GM23338 (cell line): ENCODE measurements around the gene VTCN1. TPM values are rescaled to one million over a fixed set of nuclear protein-coding genes. Genes with fewer than 3 reads are reported as not detected.

Experiments used
- ATAC-seq: fragments of 200-7000 bp; cut with Tn5 transposase; 3 replicates; pipeline ENCODE4 v1.9.1; 2020
- DNase-seq: peaks from one replicate; pipeline ENCODE4 v3.0.0-alpha.2; 2015; ENCODE audit warnings: low spot score
- H2AFZ ChIP-seq: fragments of 200-600 bp; sonication (generic); 2 replicates; pipeline ENCODE4 v1.8.0; 2016; ENCODE audit warnings: antibody characterized with exemption, mild to moderate bottlenecking, moderate library complexity
- H3F3A ChIP-seq: fragments of 200-600 bp; sonication (generic); replicated peaks from 2 replicates; pipeline ENCODE4 v1.8.0; 2017; ENCODE audit warnings: antibody characterized with exemption, mixed run types, low read depth
- H3K27ac ChIP-seq: fragments of 200-600 bp; sonication (generic); 2 replicates; pipeline ENCODE4 v1.6.1; 2016; ENCODE audit warnings: low read depth
- H3K27me3 ChIP-seq: fragments of 200-600 bp; sonication (generic); 2 replicates; pipeline ENCODE4 v1.8.0; 2016; ENCODE audit warnings: mild to moderate bottlenecking, mixed run types, moderate library complexity; ENCODE audit not compliant: insufficient read depth
- H3K36me3 ChIP-seq: fragments of 200-600 bp; sonication (generic); 2 replicates; pipeline ENCODE4 v1.8.0; 2016; ENCODE audit warnings: mild to moderate bottlenecking; ENCODE audit not compliant: insufficient read depth
- H3K4me1 ChIP-seq: fragments of 200-600 bp; sonication (generic); 2 replicates; pipeline ENCODE4 v1.8.0; 2016; ENCODE audit warnings: mild to moderate bottlenecking, moderate library complexity; ENCODE audit not compliant: insufficient read depth
- H3K4me2 ChIP-seq: fragments of 200-600 bp; sonication (generic); 2 replicates; pipeline ENCODE4 v1.7.1; 2017; ENCODE audit warnings: mixed run types
- H3K4me3 ChIP-seq: fragments of 200-600 bp; sonication (generic); 2 replicates; pipeline ENCODE4 v1.6.1; 2016; ENCODE audit warnings: mixed run types
- H3K79me2 ChIP-seq: fragments of 200-600 bp; sonication (generic); replicated peaks from 2 replicates; pipeline ENCODE4 v1.8.0; 2017; ENCODE audit warnings: mild to moderate bottlenecking; ENCODE audit not compliant: insufficient read depth
- H3K9me2 ChIP-seq: fragments of 200-600 bp; sonication (generic); 2 replicates; pipeline ENCODE4 v1.8.0; 2017; ENCODE audit not compliant: insufficient read depth
- H4K20me1 ChIP-seq: fragments of 200-600 bp; sonication (generic); replicated peaks from 2 replicates; pipeline ENCODE4 v1.8.0; 2017; ENCODE audit warnings: mild to moderate bottlenecking; ENCODE audit not compliant: insufficient read depth
- H3K27ac Mint-ChIP-seq: 2 replicates; pipeline ENCODE4 v1.8.0; 2020; ENCODE audit warnings: inconsistent platforms, mild to moderate bottlenecking, moderate library complexity, mixed read lengths
- H3K27me3 Mint-ChIP-seq: 3 replicates; pipeline ENCODE4 v1.8.0; 2022; ENCODE audit warnings: low read depth, mild to moderate bottlenecking, moderate library complexity, mixed read lengths, inconsistent platforms; ENCODE audit not compliant: insufficient read depth, poor library complexity
- H3K36me3 Mint-ChIP-seq: 3 replicates; pipeline ENCODE4 v1.8.0; 2021; ENCODE audit warnings: low read depth, mild to moderate bottlenecking, inconsistent platforms, moderate library complexity, mixed read lengths
- H3K4me1 Mint-ChIP-seq: 3 replicates; pipeline ENCODE4 v1.8.0; 2020; ENCODE audit warnings: mild to moderate bottlenecking, inconsistent platforms, mixed read lengths
- H3K4me3 Mint-ChIP-seq: 3 replicates; pipeline ENCODE4 v1.8.0; 2021; ENCODE audit warnings: moderate library complexity, mild to moderate bottlenecking, inconsistent platforms, mixed read lengths
- H3K9me3 Mint-ChIP-seq: 3 replicates; pipeline ENCODE4 v1.8.0; 2020; ENCODE audit warnings: moderate library complexity, mild to moderate bottlenecking, inconsistent platforms, mixed read lengths
- CREB1 ChIP-seq: fragments of 250-450 bp; sonication (Bioruptor Pico); IDR thresholded peaks from 2 replicates; pipeline ENCODE4 v1.5.0; 2020; ENCODE audit warnings: low read depth, mild to moderate bottlenecking, moderate library complexity
- CTCF ChIP-seq, 2 experiments: fragments of 200-600 bp in 1 of 2; sonication (generic) in 1 of 2; conservative IDR thresholded peaks; 2 replicates each; pipeline versions ENCODE4 v1.5.1 to v1.6.1; 2016 to 2017; ENCODE audit warnings: antibody characterized with exemption in 2 of 2, low read depth in 2 of 2, mild to moderate bottlenecking in 2 of 2, moderate library complexity in 1 of 2
- ETS1 ChIP-seq: IDR thresholded peaks from 2 replicates; pipeline ENCODE4 v1.6.1; 2016; ENCODE audit warnings: antibody characterized with exemption
- EZH2 ChIP-seq: fragments of 200-600 bp; sonication (generic); IDR thresholded peaks from one replicate; pipeline ENCODE4 v1.8.0; 2017; ENCODE audit warnings: antibody characterized with exemption, mild to moderate bottlenecking, low read depth; ENCODE audit not compliant: unreplicated experiment
- EZH2phosphoT487 ChIP-seq: fragments of 200-600 bp; sonication (generic); IDR thresholded peaks from one replicate; pipeline ENCODE4 v1.8.1; 2018; ENCODE audit warnings: antibody characterized with exemption; ENCODE audit not compliant: unreplicated experiment
- JUNB ChIP-seq: IDR thresholded peaks from one replicate; pipeline ENCODE4 v1.6.1; 2016; ENCODE audit warnings: antibody characterized with exemption; ENCODE audit not compliant: unreplicated experiment
- NANOG ChIP-seq: IDR thresholded peaks from 2 replicates; pipeline ENCODE4 v1.6.1; 2016; ENCODE audit warnings: antibody characterized with exemption, borderline replicate concordance
- POLR2AphosphoS5 ChIP-seq: IDR thresholded peaks from 2 replicates; pipeline ENCODE4 v1.6.1; 2016; ENCODE audit warnings: antibody characterized with exemption, low read depth
- REST ChIP-seq: IDR thresholded peaks from one replicate; pipeline ENCODE4 v1.6.1; 2018; ENCODE audit warnings: antibody characterized with exemption; ENCODE audit not compliant: unreplicated experiment
- STAT1 ChIP-seq: IDR thresholded peaks from one replicate; pipeline ENCODE4 v1.6.1; 2016; ENCODE audit warnings: antibody characterized with exemption; ENCODE audit not compliant: unreplicated experiment
- ZNF114 ChIP-seq: fragments of 250-450 bp; sonication (Bioruptor Pico); IDR thresholded peaks from 2 replicates; pipeline ENCODE4 v1.5.0; 2020; ENCODE audit warnings: mild to moderate bottlenecking, moderate library complexity
- ZNF331 ChIP-seq: fragments of 250-450 bp; sonication (Bioruptor Pico); IDR thresholded peaks from 2 replicates; pipeline ENCODE4 v1.5.0; 2020; ENCODE audit warnings: low read depth, mild to moderate bottlenecking, moderate library complexity
- ZNF462 ChIP-seq: fragments of 250-450 bp; sonication (Bioruptor Pico); IDR thresholded peaks from 2 replicates; pipeline ENCODE4 v1.5.0; 2020; ENCODE audit warnings: mild to moderate bottlenecking, moderate library complexity
- polyA plus RNA-seq: library from polyadenylated mRNA; unstranded; fragments of >200 nt; fragmentation: Nextera tagmentation; extraction: Ambion mirVana; gene quantifications from 2 replicates; pipeline ENCODE4 v1.2.1, GENCODE V29; 2016
- total RNA-seq: library from RNA; depleted of rRNA; stranded (reverse); fragments of >200 nt; shearing (Covaris generic); gene quantifications from 2 replicates; pipeline ENCODE4 v1.2.3, GENCODE V29; 2014

VTCN1 gene
- total and polyA plus RNA-seq, 2 experiments from 2014 or later, result not detected

DNA sequence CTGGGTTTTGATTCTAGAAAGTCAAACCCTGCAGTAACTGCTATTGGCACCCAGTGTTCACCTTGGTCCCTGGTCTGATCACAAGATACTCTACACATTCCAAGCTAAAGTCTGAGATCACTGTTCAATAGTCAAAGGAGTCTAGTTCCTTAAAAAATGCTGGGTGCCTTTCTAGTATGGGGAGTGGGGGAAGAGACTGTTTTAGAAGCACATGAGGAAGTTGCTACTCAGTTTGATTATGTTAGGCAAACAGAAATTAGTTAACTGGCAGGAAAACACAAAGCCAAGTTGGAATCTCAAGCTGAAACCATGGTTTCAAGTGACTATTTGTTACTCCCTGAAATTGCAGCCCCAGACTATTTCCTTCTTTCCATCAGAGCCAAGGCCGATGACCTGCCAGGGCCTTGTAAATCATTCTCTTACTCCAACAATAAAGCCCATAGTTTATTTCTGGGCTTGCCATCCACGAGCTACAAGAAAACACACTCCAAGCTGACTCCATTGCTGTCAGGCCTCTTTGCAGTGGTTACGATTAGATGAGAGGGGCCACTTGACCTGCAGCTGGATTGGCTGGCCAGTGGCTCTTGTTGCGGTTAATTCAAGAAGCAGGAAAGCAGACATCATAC, 21.1 kb upstream of the VTCN1 start:
- Histone ChIP-seq H3K4me2 (no peak overlapping the region), H3F3A (no peaks in the 10 kb centered on the region), H2AFZ (no peak overlapping the region), H3K4me1 (no peaks in the 10 kb centered on the region), H4K20me1 (no peaks in the 10 kb centered on the region), H3K36me3 (no peaks in the 10 kb centered on the region), H3K27me3 (no peaks in the 10 kb centered on the region), H3K27ac (no peak overlapping the region), H3K4me3 (no peak overlapping the region), H3K9me2 (peaks cover 8% of the 10 kb centered on the region; the same call in 1 of the 2 replicates), H3K79me2 (no peaks in the 10 kb centered on the region)
- TF ChIP-seq CTCF (conservative IDR thresholded peaks at IDR 0.05; ENCODE audit: low read depth in 2 of 2), result no peak
- TF ChIP-seq REST, result no peak
- no peak for TF ChIP-seq EZH2
- TF ChIP-seq JUNB, result no peak
- no peak for TF ChIP-seq CREB1 (CRISPR knock-in tag)
- TF ChIP-seq POLR2AphosphoS5, result no peak
- TF ChIP-seq ZNF462 (CRISPR knock-in tag), result no peak
- TF ChIP-seq EZH2phosphoT487, result no peak
- TF ChIP-seq STAT1, result no peak
- no peak for TF ChIP-seq ZNF331 (CRISPR knock-in tag)
- no peak for TF ChIP-seq ZNF114 (CRISPR knock-in tag)
- TF ChIP-seq NANOG, result no peak
- TF ChIP-seq ETS1, result no peak
- no peak overlapping the region for H3K27ac Mint-ChIP-seq
- no peaks in the 10 kb centered on the region for H3K9me3 Mint-ChIP-seq
- ATAC-seq (no peak), DNase-seq (no peak)
- H3K36me3 Mint-ChIP-seq, result no peaks in the 10 kb centered on the region
- no peaks in the 10 kb centered on the region for H3K4me1 Mint-ChIP-seq
- no peaks in the 10 kb centered on the region for H3K27me3 Mint-ChIP-seq
- H3K4me3 Mint-ChIP-seq, result no peak overlapping the region
